Lower leg skin (tissue), 3 donors: ENCODE measurements around the gene ST8SIA6.

Source experiments
- CTCF ChIP-seq, 3 donors: fragments of 450-650 bp; IDR thresholded peaks; one replicate each; pipeline ENCODE4 v1.5.1; 2016; ENCODE audit warnings: antibody characterized with exemption in 3 of 3, mild to moderate bottlenecking in 3 of 3, moderate library complexity in 2 of 3
- POLR2A ChIP-seq, 2 donors: fragments of 450-650 bp; IDR thresholded peaks; one replicate each; pipeline ENCODE4 v1.6.1; 2016 to 2017; ENCODE audit warnings: antibody characterized with exemption in 2 of 2, mild to moderate bottlenecking in 1 of 2, moderate library complexity in 1 of 2

GRCh38 chr10:17352583-17352982 is 101.8 kb downstream of the ST8SIA6 start:
- TF ChIP-seq CTCF (IDR thresholded peaks at IDR 0.05) = no peak
- no peak for TF ChIP-seq POLR2A (IDR thresholded peaks at IDR 0.05)
